ENCODE data around the gene CNN3.

The CNN3 gene

GRCh38 chr1:94866164-94866807 lies 60.6 kb downstream of the CNN3 start:
- no peak overlapping the region for H3K4me3 ChIP-seq
- H3K27ac ChIP-seq = peak overlapping the region in 14 of 21 experiments; percentile 12 to 93 (median 77)

- Histone ChIP-seq H3K27ac (peak overlapping the region in 18 of 21 experiments; percentile 25 to 93 (median 80)), H3K4me3 (no peak overlapping the region)
Observed at GRCh38 chr1:94865360-94865759, 61.5 kb downstream of the CNN3 start.

- peak overlapping the region in 20 of 21 experiments; percentile 26 to 93 (median 80) for H3K27ac ChIP-seq
- H3K4me3 ChIP-seq = peak overlapping the region in 1 of 7 experiments; percentile 11
Observed at GRCh38 chr1:94864821-94865220, 62.1 kb downstream of the CNN3 start.

- H3K4me3 ChIP-seq = peak overlapping the region in 1 of 7 experiments; percentile 11
- H3K27ac ChIP-seq = peak overlapping the region in 20 of 21 experiments; percentile 28 to 93 (median 80)
Observed at GRCh38 chr1:94863919-94864318, 63.0 kb downstream of the CNN3 start.

- Histone ChIP-seq H3K4me3 (no peak overlapping the region), H3K27ac (peak overlapping the region in 20 of 21 experiments; percentile 28 to 93 (median 80))
Observed at GRCh38 chr1:94863297-94863911, 63.5 kb downstream of the CNN3 start.

- no peak overlapping the region for H3K4me3 ChIP-seq
- peak overlapping the region in 19 of 21 experiments; percentile 28 to 93 (median 80) for H3K27ac ChIP-seq
Observed at GRCh38 chr1:94862718-94863117, 64.2 kb downstream of the CNN3 start.

GRCh38 chr1:94859174-94859573 lies 67.7 kb downstream of the CNN3 start:
- no peak overlapping the region for H3K27ac ChIP-seq
- no peak overlapping the region for H3K4me3 ChIP-seq

- Histone ChIP-seq H3K27ac (no peak overlapping the region), H3K4me3 (no peak overlapping the region)
Observed at GRCh38 chr1:94858276-94858675, 68.6 kb downstream of the CNN3 start.

- Histone ChIP-seq H3K4me3 (no peak overlapping the region), H3K27ac (no peak overlapping the region)
Observed at GRCh38 chr1:94856868-94857267, 70.0 kb downstream of the CNN3 start.

- no peak overlapping the region for H3K27ac ChIP-seq
- H3K4me3 ChIP-seq = no peak overlapping the region
Observed at GRCh38 chr1:94856004-94856403, 70.9 kb downstream of the CNN3 start.

- peak overlapping the region in 6 of 21 experiments; percentile 48 to 78 (median 70) for H3K27ac ChIP-seq
- H3K4me3 ChIP-seq = no peak overlapping the region
Observed at GRCh38 chr1:94855307-94855700, 71.6 kb downstream of the CNN3 start.

- Histone ChIP-seq H3K27ac (peak overlapping the region in 20 of 21 experiments; percentile 37 to 83 (median 68)), H3K4me3 (peak overlapping the region; percentile 20 to 43 (median 26))
Observed at GRCh38 chr1:94854458-94855306, 72.2 kb downstream of the CNN3 start.

GRCh38 chr1:94852788-94853187 lies 74.1 kb downstream of the CNN3 start:
- no peak overlapping the region for H3K4me3 ChIP-seq
- H3K27ac ChIP-seq = no peak overlapping the region

GRCh38 chr1:94851571-94851970 lies 75.3 kb downstream of the CNN3 start:
- no peak overlapping the region for H3K27ac ChIP-seq
- no peak overlapping the region for H3K4me3 ChIP-seq

All from skin epidermis (tissue), 12 donors.